Measurements from ENCODE around the gene NME4. TPM values are rescaled to one million over a fixed set of nuclear protein-coding genes. Genes with fewer than 3 reads are reported as not detected.
"Not testable (repeated sequence)": the region's sequence is repeated elsewhere in the genome, so short reads cannot be mapped to it uniquely, and the experiment has no call there.

Gene NME4
- total RNA-seq: 1 to 10 TPM; 6.7 to 7.0 TPM

DNA sequence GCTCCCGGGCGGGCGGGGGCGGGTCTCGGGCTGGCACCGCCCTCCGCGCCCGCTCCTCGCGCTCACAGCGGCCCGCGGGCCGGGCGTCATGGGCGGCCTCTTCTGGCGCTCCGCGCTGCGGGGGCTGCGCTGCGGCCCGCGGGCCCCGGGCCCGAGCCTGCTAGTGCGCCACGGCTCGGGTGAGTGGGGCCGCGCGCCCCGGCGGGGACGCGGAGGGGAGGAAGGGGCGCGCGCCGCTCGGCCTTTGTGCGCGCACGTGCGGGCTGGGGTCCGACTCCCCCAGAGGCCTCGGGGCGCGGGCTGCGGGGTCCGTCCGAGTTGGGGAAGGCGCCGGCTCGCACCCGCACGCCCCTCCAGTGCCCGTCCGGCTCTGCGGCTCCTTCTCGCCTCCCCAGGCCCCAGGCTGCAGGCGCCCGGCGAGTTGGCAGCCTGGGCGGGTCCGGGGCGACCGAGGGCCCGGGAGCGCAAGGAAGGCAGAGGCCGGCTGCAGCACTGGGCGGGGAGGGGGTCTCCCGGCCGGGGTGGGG lies at the start of gene NME4:
TSS of gene NME4 (plus strand) at position 65 of the 527 bp plus-strand sequence. CDS start at position 89, 24 bp downstream.
- peaks cover 17% of the 10 kb centered on the region for H3K27me3 Mint-ChIP-seq
- CTCF ChIA-PET: no interaction called here
- no peaks in the 10 kb centered on the region for H3K9me3 Mint-ChIP-seq (ENCODE audit: low read depth)
- peaks cover 21% of the 10 kb centered on the region for H3K4me1 Mint-ChIP-seq
- ATAC-seq: no peak
- peaks cover under 1% of the 10 kb centered on the region for H3K36me3 Mint-ChIP-seq
- DNase-seq: no peak
- H3K4me3 Mint-ChIP-seq: peak within 1 kb of the TSS; percentile 71
- H3K27ac Mint-ChIP-seq: no peak within 1 kb of the TSS

DNA sequence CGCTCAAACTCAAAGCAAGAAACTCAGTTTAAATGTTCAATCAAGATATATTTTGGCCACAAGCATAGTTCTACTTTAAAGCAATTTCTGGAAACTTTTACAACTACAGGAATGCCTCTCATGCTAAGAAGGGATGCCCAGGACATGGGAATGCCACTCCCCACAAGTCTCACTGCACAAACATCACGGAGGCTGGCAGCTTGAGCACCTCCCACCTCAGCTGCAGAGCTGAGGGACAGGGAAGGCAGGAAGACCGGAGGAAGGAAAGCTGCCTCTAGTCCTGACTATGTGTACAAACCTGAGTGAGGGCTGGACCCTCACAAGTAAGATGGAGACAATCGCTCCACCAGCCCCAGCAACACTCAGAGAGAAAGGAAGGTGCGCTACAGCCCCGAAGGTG lies 49.8 kb upstream of the NME4 start:
- Mint-ChIP-seq H3K9me3 (ENCODE audit: low read depth) (no peaks in the 10 kb centered on the region), H3K27ac (no peak overlapping the region), H3K27me3 (peaks cover 2% of the 10 kb centered on the region), H3K36me3 (peaks cover 48% of the 10 kb centered on the region), H3K4me1 (peaks cover 63% of the 10 kb centered on the region), H3K4me3 (no peak overlapping the region)
- CTCF ChIA-PET: interaction anchor here (1.8 kb wide), 1 partner anchor 112 kb away, joined by 6 read pairs; the partner anchor contains the start of gene FAM234A
- ATAC-seq (no peak), DNase-seq (no peak)

DNA sequence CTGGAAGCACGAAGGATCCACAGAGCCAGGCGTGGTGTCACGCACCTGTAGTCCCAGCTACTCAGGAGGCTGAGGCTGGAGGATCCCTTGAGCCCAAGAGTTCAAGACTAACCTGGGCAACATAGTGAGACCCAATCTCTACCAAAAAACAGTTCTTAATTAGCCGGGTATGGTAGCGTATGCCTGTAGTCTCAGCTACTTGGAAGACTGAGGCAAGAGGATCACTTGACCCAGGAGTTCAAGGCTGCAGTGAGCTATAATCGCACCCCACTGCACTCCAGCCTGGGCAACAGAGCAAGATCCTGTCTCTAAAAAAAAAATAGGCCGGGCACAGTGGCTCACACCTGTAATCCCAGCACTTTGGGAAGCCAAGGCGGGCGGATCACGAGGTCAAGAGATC lies 48.5 kb upstream of the NME4 start:
- not testable (repeated sequence) for H3K4me3 Mint-ChIP-seq; ATAC-seq; DNase-seq; H3K27me3 Mint-ChIP-seq; H3K9me3 Mint-ChIP-seq (ENCODE audit: low read depth); H3K27ac Mint-ChIP-seq
- CTCF ChIA-PET: interaction anchor here (1.2 to 2.9 kb wide), 3 partner anchors 15 to 241 kb away, joined by 3 to 10 read pairs (median 6); partner anchors contain the start of gene FAM234A
- peaks cover 54% of the 10 kb centered on the region for H3K4me1 Mint-ChIP-seq
- peaks cover 40% of the 10 kb centered on the region for H3K36me3 Mint-ChIP-seq

DNA sequence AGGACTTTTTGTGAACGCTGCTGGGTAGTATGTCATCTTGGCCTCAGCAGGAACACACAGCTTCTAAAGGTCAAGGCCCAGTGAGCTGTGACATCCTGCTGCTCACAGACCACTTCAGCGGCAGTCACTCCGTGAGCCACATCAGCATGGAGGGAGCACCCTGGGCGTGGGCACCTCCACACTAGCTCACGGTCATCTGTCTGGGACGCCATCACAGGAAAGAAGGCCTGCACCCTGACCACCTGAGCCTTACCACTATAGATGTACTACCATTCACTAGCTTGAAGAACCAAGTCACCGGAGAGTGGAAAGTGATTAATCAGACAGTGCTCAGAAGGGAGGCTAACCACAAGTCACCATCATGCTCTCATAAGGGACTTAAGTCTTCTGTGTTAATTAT lies 47.8 kb upstream of the NME4 start:
- Mint-ChIP-seq H3K4me1 (peaks cover 60% of the 10 kb centered on the region), H3K36me3 (peaks cover 36% of the 10 kb centered on the region), H3K9me3 (ENCODE audit: low read depth) (no peaks in the 10 kb centered on the region), H3K27ac (no peak overlapping the region), H3K4me3 (no peak overlapping the region), H3K27me3 (peaks cover 2% of the 10 kb centered on the region)
- no peak for ATAC-seq
- DNase-seq: no peak
- CTCF ChIA-PET: interaction anchor here (1.2 to 2.9 kb wide), 3 partner anchors 16 to 242 kb away, joined by 3 to 10 read pairs (median 6); partner anchors contain the start of gene FAM234A

DNA sequence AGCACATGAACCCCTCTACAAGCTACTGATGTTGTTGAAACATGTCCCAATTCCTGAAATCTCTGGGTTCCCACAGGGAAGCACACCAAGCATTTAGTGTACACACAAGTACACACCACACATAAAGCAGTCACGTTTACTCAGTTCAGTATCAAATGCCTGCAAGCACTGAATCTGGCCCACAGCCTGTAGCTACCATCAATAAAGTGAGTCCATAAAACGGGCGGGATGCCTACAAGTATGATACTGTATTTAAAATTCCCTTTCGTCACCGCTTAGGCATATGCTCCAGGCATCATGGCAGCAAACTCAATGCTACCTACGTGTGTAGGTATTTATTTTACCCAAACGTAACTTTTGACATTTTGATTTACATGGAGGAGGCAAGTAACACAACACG lies 46.8 kb upstream of the NME4 start:
- no peak for ATAC-seq
- no peak for DNase-seq
- Mint-ChIP-seq H3K9me3 (ENCODE audit: low read depth) (no peaks in the 10 kb centered on the region), H3K4me3 (peak overlapping the region; percentile 12), H3K27ac (no peak overlapping the region), H3K36me3 (peaks cover 29% of the 10 kb centered on the region), H3K27me3 (peaks cover 2% of the 10 kb centered on the region), H3K4me1 (peaks cover 60% of the 10 kb centered on the region)
- CTCF ChIA-PET: interaction anchor here (0.8 to 2.9 kb wide), 6 partner anchors 21 to 253 kb away, joined by 3 to 11 read pairs (median 4); partner anchors contain the start of genes FAM234A and MRPL28

DNA sequence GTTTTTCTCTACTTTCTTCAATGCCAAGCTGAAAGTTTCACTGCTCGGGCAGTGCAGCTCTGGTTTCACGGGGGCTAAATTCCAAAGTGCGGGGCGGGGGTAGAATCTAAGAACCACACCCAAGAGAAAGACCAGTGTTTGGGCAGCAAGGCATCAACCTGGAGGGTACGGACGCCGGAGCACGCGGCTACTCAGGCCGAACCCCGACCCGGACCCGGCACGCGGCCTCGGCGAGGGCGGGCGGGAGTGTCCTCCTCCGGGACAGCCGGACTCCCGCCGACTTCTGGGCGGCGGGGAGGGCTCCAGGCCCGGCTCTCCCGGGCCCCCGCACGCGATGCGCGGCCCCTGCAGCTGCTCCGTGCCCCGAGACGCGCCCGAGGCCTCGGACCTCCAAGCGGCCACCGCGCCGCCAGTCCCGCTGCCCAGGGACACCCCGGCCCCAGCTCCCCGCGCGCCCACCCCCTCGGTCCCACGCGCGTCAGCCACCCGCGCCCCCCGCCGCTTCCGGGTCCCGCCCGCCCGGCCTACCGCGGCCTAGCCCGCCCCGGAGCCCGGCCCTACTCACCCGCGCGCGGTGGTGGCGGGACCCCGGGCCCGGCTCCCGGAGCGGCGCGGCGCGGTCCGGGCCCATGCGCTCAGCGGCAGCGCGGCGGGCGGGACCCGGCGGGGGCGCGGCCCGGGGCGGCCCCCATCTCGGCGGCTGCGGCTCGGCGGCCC lies 45.0 kb upstream of the NME4 start:
- DNase-seq (no peak), ATAC-seq (peak; percentile 40)
- Mint-ChIP-seq H3K36me3 (peaks cover 13% of the 10 kb centered on the region), H3K4me1 (peaks cover 48% of the 10 kb centered on the region), H3K27ac (peak overlapping the region; percentile 77), H3K9me3 (ENCODE audit: low read depth) (no peaks in the 10 kb centered on the region), H3K4me3 (peak overlapping the region; percentile 79), H3K27me3 (peaks cover 2% of the 10 kb centered on the region)
- CTCF ChIA-PET: interaction anchor here (0.6 to 2.8 kb wide), 9 partner anchors 9 to 245 kb away, joined by 3 to 11 read pairs (median 5); partner anchors contain the start of genes FAM234A, MRPL28 and RAB11FIP3

DNA sequence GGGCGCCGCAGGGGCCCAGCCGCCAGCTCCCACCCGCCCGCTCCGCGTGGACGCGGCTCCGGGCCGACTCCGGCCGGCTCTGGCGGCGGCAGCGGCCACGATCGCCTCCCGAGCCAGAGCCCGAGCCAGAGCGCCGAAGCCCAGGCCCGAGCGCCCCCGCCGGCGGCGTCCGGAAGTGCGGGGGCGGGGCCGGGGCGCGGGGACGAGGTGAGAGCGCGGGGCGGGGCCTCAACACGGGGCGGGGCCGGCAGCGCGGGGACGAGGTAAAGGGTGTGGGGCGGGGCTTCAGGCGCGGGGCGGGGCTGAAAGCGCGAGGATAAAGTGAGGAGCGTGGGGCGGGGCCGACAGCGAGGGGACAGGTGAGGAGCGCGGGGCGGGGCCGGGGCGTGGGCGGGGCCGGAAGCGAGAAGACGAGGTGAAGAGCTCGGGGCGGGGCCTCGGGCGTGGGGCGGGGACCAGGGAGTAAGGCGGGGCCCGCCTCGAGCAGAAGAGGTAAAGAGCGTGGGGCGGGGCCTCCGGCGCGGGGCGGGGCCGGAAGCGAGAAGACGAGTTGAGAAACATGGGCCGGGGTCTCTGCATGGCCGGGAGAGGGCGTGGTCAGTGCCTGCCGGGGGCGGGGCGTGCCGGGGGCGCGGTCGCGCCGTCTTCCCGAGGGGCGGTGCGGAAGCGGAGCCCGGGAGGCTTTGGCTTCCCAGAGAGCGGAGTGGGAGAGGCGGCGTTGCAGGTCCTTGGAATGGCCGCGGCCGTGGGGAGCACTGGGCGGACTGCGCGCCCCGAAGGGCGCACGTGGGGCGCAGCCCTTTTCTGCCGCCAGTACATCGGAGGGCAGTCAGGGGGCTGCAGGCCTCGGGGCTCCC lies 44.2 kb upstream of the NME4 start, which contains the start of gene AXIN1:
TSS of gene AXIN1 (minus strand) at position 177 of the 857 bp plus-strand sequence. CDS start 5,698 bp downstream, outside the sequence.
- peak; percentile 83 for ATAC-seq
- CTCF ChIA-PET: interaction anchor here (1.2 to 2.8 kb wide), 6 partner anchors 10 to 246 kb away, joined by 3 to 11 read pairs (median 5); partner anchors contain the start of genes FAM234A and MRPL28
- H3K4me3 Mint-ChIP-seq: peak within 1 kb of the TSS; percentile 79
- peak within 1 kb of the TSS; percentile 77 for H3K27ac Mint-ChIP-seq
- no peaks in the 10 kb centered on the region for H3K27me3 Mint-ChIP-seq
- DNase-seq: peak; percentile 100
- H3K36me3 Mint-ChIP-seq: peaks cover 7% of the 10 kb centered on the region
- peaks cover 42% of the 10 kb centered on the region for H3K4me1 Mint-ChIP-seq
- no peaks in the 10 kb centered on the region for H3K9me3 Mint-ChIP-seq (ENCODE audit: low read depth)

DNA sequence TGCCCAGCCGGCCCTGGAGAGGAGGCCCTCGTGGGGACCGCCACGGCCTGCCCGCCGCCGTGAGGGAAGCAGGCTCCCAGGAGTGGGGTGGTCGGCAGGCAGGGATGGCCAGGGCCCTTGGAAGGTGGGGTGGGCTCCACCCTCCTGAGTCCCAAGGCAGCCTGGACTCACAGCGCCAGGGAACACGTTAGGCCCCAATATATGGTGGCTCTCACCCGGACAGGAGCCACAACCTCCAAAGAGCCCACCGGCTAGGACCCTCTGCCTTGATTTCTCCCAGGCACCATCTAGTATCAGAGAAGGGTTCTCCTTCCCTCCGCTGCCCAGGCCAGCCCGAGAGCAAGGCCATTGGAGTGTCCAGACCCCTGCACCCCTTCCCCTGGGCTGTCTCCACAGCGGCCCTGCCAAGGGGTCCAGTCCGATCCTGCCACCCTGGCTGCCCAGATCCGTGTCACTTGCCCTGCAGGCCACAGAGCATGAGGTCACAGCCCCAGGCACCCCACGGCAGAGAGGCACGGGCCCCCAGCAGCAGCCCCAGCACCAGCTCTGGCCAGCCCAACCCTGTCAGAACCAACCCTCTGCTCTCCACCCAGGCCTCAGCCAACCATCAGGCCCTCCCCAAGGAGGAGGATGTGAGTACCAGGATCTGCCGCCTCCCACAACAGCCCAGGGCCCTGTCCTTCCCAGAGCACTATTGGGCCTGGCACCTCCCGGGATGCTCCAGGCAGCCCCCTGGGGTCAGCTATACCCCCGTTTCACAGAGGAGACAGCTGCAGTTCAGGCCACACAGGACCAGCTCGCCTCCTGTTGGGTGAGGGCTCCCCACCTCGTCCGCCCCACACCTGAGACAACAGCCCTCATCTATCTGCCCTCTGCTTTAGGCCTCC lies 43.4 kb upstream of the NME4 start:
- CTCF ChIA-PET: interaction anchor here (1.3 to 2.6 kb wide), 4 partner anchors 9 to 247 kb away, joined by 3 to 5 read pairs (median 5); no protein-coding TSS in a partner anchor
- Mint-ChIP-seq H3K27me3 (no peaks in the 10 kb centered on the region), H3K36me3 (peaks cover 7% of the 10 kb centered on the region), H3K27ac (peak overlapping the region; percentile 59), H3K4me1 (peaks cover 36% of the 10 kb centered on the region), H3K4me3 (peak overlapping the region; percentile 10), H3K9me3 (ENCODE audit: low read depth) (no peaks in the 10 kb centered on the region)
- DNase-seq (no peak), ATAC-seq (no peak)

DNA sequence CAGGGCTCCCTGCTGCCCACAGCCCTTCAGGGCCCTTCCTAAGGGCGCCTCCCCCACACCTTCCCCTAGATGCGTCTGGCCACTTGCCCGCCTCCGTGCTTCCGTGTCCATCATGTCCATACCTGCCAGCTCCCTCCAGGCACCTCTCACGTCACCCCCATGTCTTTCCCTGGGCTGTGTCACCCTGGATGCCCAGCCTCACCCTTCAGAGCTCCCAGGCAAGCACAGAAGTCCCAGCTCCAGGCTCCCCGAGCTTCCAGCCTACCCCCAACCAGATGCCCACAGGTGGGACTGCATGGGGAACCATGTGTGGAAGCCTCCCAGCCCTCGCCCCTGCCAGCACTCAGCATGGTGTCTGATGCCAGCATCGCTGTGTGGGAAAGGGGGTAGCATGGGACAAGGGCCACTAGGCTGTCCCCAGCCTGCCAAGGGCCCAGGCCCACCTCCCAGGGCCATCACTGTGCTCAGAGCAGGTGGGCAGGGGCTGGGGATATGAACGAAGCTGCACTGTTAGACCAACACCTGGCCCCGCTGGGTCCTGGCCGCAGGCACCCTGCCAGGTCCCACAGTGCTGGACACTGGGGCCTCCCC lies 42.6 kb upstream of the NME4 start:
- ATAC-seq (no peak), DNase-seq (no peak)
- Mint-ChIP-seq H3K27ac (peak overlapping the region; percentile 59), H3K4me1 (peaks cover 32% of the 10 kb centered on the region), H3K9me3 (ENCODE audit: low read depth) (no peaks in the 10 kb centered on the region), H3K27me3 (no peaks in the 10 kb centered on the region), H3K36me3 (peaks cover 7% of the 10 kb centered on the region), H3K4me3 (peak overlapping the region; percentile 10)
- CTCF ChIA-PET: interaction anchor here (0.9 to 1.3 kb wide), 3 partner anchors 11 to 289 kb away, joined by 3 to 5 read pairs (median 4); partner anchors contain the start of gene HBQ1

DNA sequence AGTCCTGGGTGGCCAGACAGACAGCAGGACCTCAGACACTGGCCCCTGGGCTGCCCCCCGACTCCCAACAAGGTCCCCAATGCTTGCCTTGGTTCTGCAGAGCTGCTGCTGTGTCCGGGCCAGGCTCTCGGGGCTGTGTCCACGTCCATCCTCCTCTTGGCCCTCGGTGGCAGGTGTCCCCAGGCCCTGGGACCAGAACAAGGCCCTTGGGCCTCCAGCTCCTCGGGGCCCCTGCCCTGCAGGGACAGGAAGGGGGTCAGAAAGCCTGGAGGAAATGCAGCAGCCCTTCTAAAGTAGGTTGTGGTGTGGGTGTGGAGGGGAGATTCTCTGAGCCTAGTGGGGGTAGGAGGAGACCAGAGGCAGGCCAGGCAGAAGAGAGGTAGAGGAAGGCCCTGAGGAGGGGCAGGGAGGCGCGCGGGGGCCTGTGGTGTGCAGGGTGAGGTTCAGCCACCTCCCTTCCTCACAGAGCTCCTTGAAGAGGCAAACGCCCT lies 42.0 kb upstream of the NME4 start:
- peak; percentile 59 for DNase-seq
- H3K9me3 Mint-ChIP-seq (ENCODE audit: low read depth): no peaks in the 10 kb centered on the region
- no peak overlapping the region for H3K4me3 Mint-ChIP-seq
- CTCF ChIA-PET: interaction anchor here (0.9 to 1.5 kb wide), 5 partner anchors 10 to 289 kb away, joined by 3 to 5 read pairs (median 4); partner anchors contain the start of gene HBQ1
- ATAC-seq: no peak
- peaks cover 26% of the 10 kb centered on the region for H3K4me1 Mint-ChIP-seq
- peaks cover 7% of the 10 kb centered on the region for H3K36me3 Mint-ChIP-seq
- H3K27ac Mint-ChIP-seq: peak overlapping the region; percentile 75
- no peaks in the 10 kb centered on the region for H3K27me3 Mint-ChIP-seq

DNA sequence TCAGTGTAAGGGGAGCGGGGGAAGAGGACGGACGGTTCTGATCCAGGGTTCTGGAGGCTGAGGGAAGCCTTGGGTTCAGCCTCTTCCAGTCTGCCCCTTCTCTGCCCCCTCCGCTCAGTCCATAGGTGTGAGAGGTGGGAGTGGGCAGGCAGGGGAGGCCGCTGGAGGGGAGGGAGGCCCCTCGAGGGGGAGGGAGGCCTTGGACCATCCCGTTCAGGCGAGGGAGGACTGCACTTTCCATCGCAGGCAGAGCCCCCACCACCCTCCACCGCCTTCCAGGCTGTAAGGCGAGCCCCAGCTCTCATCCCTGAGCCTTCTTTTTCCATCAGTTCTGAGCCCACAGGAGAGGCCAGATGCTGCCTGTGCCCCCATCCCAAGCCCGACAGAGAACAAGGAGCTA lies 40.3 kb upstream of the NME4 start:
- CTCF ChIA-PET: no interaction called here
- Mint-ChIP-seq H3K4me3 (no peak overlapping the region), H3K36me3 (no peaks in the 10 kb centered on the region), H3K9me3 (ENCODE audit: low read depth) (no peaks in the 10 kb centered on the region), H3K4me1 (peaks cover 17% of the 10 kb centered on the region), H3K27me3 (no peaks in the 10 kb centered on the region), H3K27ac (no peak overlapping the region)
- no peak for ATAC-seq
- DNase-seq: no peak

Measured in activated CD8-positive, alpha-beta memory T cell treated with anti-CD3 and anti-CD28 coated beads, Interleukin-2, amount 10 ng/mL, durations not matched to agents 7 days and 5 days (primary cell).